HepG2 (cell line): ENCODE measurements around the gene CHCHD1. TPM values are rescaled to one million over a fixed set of nuclear protein-coding genes. Genes with fewer than 3 reads are reported as not detected.

Experiments
- GABPA ChIP-seq, 2 experiments: IDR thresholded peaks; 2 replicates each; pipeline ENCODE4 v1.6.1; 2011 to 2016; ENCODE audit warnings: low read depth in 2 of 2, low read length in 1 of 2, missing biosample characterization in 1 of 2, missing genetic modification characterization in 1 of 2
- HCFC1 ChIP-seq: fragments of 150-350 bp; IDR thresholded peaks from 2 replicates; pipeline ENCODE4 v1.6.1; 2014; ENCODE audit warnings: low read depth, low read length
- HNRNPLL ChIP-seq: fragments of 200-400 bp; formaldehyde crosslinking; IDR thresholded peaks from 2 replicates; pipeline ENCODE4 v1.6.1; 2017; ENCODE audit warnings: mild to moderate bottlenecking, low read depth, low read length; ENCODE audit not compliant: poor library complexity, severe bottlenecking
- KDM4B ChIP-seq: sonication (generic); formaldehyde crosslinking; IDR thresholded peaks from 2 replicates; pipeline ENCODE4 v1.4.0; 2020; ENCODE audit warnings: missing genetic modification reagents
- KDM5A ChIP-seq: fragments of 200-600 bp; sonication (generic); IDR thresholded peaks from 2 replicates; pipeline ENCODE4 v1.7.0; 2018; ENCODE audit warnings: antibody characterized with exemption, mild to moderate bottlenecking, low read length, borderline replicate concordance
- NCOA1 ChIP-seq: sonication (generic); formaldehyde crosslinking; IDR thresholded peaks from 2 replicates; pipeline ENCODE4 v1.9.0; 2021; ENCODE audit warnings: missing genetic modification reagents
- PCBP1 ChIP-seq: fragments of 200-400 bp; formaldehyde crosslinking; IDR thresholded peaks from 2 replicates; pipeline ENCODE4 v1.6.1; 2017; ENCODE audit warnings: mild to moderate bottlenecking, low read depth, low read length, borderline replicate concordance
- POLR2AphosphoS5 ChIP-seq: IDR thresholded peaks from 2 replicates; pipeline ENCODE4 v1.6.1; 2012; ENCODE audit warnings: low read depth, low read length
- RXRA ChIP-seq: sonication (generic); formaldehyde crosslinking; IDR thresholded peaks from 2 replicates; pipeline ENCODE4 v1.5.1; 2020; ENCODE audit warnings: missing genetic modification reagents
- ZFX ChIP-seq: sonication (generic); formaldehyde crosslinking; IDR thresholded peaks from 2 replicates; pipeline ENCODE4 v1.4.0; 2020; ENCODE audit warnings: mild to moderate bottlenecking, low read depth, missing genetic modification reagents, moderate library complexity
- ZNF136 ChIP-seq: sonication (generic); formaldehyde crosslinking; IDR thresholded peaks from 2 replicates; pipeline ENCODE4 v1.8.1; 2022; ENCODE audit warnings: low read depth, mild to moderate bottlenecking, moderate library complexity, missing genetic modification reagents
- ZNF264 ChIP-seq: sonication (generic); formaldehyde crosslinking; IDR thresholded peaks from 2 replicates; pipeline ENCODE4 v1.4.0; 2020; ENCODE audit warnings: missing genetic modification reagents
- ZNF709 ChIP-seq: sonication (generic); formaldehyde crosslinking; IDR thresholded peaks from 2 replicates; pipeline ENCODE4 v1.5.0; 2020; ENCODE audit warnings: mild to moderate bottlenecking, missing genetic modification reagents
- ZNF850 ChIP-seq: sonication (generic); formaldehyde crosslinking; conservative IDR thresholded peaks from 2 replicates; pipeline ENCODE4 v1.9.0; 2021; ENCODE audit warnings: mild to moderate bottlenecking, missing genetic modification reagents
- polyA plus RNA-seq, 8 experiments: library from polyadenylated mRNA; depleted of rRNA in 3 of 8; stranded (reverse) in 7 of 8; unstranded in 1 of 8; fragments of >200 nt; fragmentation: Illumina TruSeq in 4 of 8; extraction: Trizol in 4 of 8; gene quantifications; 2 replicates each; pipeline versions ENCODE4 v1.2.1 to v1.2.3, GENCODE V29; 2011 to 2016; ENCODE audit warnings: low read depth in 4 of 8, missing spikeins in 1 of 8, mixed read lengths in 1 of 8; ENCODE audit not compliant: insufficient read depth in 1 of 8
- total RNA-seq, 5 experiments: library from RNA; depleted of rRNA; stranded (reverse); fragments of >200 nt; fragmentation: Illumina TruSeq; extraction: Trizol; gene quantifications; 2 replicates each; pipeline ENCODE4 v1.2.3, GENCODE V29; 2016; ENCODE audit warnings: low read depth in 1 of 5
- TF ChIP-seq, protein P1 (sequence below): sonication (generic); formaldehyde crosslinking; IDR thresholded peaks from 2 replicates; pipeline ENCODE4 v1.9.0; 2021; ENCODE audit warnings: mild to moderate bottlenecking, missing genetic modification reagents
- TF ChIP-seq, protein P2 (sequence below): sonication (generic); formaldehyde crosslinking; conservative IDR thresholded peaks from 2 replicates; pipeline ENCODE4 v1.4.0; 2020; ENCODE audit warnings: mild to moderate bottlenecking, missing genetic modification reagents, moderate library complexity
- TF ChIP-seq, protein P3 (sequence below): IDR thresholded peaks from 2 replicates; pipeline ENCODE4 v1.6.1; 2012; ENCODE audit warnings: inconsistent platforms
- TF ChIP-seq, protein P4 (sequence below): sonication (generic); formaldehyde crosslinking; IDR thresholded peaks from 2 replicates; pipeline ENCODE4 v1.4.0; 2020; ENCODE audit warnings: mild to moderate bottlenecking, missing genetic modification reagents

The CHCHD1 gene
- total and polyA plus RNA-seq, 2 of the 13 experiments (the other 11 are each of a cell fraction or from before 2014, with no cell fraction given), result 36.9 to 71.2 TPM

DNA sequence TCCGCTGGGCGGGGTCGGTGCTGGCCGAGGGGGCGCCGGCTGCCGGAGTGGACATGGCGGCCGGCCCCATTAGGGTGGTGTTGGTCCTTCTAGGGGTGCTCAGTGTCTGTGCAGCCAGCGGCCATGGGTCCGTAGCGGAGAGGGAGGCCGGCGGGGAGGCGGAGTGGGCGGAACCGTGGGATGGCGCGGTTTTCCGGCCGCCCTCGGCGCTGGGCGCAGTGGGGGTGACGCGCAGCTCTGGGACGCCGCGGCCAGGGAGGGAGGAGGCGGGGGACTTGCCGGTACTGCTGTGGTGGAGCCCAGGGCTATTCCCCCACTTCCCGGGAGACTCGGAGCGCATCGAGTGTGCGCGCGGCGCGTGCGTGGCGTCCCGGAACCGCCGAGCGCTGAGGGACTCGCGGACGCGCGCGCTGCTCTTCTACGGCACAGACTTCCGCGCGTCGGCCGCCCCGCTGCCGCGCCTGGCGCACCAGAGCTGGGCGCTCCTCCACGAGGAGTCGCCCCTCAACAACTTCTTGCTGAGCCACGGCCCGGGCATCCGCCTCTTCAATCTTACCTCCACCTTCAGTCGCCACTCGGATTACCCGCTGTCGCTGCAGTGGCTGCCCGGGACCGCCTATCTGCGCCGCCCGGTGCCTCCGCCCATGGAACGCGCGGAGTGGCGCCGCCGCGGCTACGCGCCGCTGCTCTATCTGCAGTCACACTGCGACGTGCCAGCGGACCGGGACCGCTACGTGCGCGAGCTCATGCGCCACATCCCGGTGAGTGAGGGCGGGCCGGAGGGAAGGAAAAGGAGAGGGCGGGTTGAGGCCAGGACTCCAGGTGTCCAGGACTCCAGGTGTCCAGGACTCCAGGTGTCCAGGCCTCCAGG, 9.3 kb upstream of the CHCHD1 start (continued):
- TF ChIP-seq ZNF264 (CRISPR knock-in tag) (no peak), RXRA (CRISPR knock-in tag) (no peak), HCFC1 (no peak), ZNF850 (CRISPR knock-in tag) (no peak), POLR2AphosphoS5 (peak; percentile 73), ZNF136 (CRISPR knock-in tag) (no peak), ZFX (CRISPR knock-in tag) (peak; percentile 68; the same call in 1 of the 2 replicates), KDM4B (CRISPR knock-in tag) (no peak), NCOA1 (CRISPR knock-in tag) (0 out of 2 replicates have a peak, but pooled peaks have one; percentile 63), KDM5A (0 out of 2 replicates have a peak, but pooled peaks have one; percentile 18), PCBP1 (no peak), ZNF709 (CRISPR knock-in tag) (0 out of 2 replicates have a peak, but pooled peaks have one; percentile 60), HNRNPLL (peak; percentile 94), GABPA (IDR thresholded peaks at IDR 0.05; ENCODE audit: low read depth, low read length) (no peak), GABPA (CRISPR knock-in tag; IDR thresholded peaks at IDR 0.05; ENCODE audit: low read depth) (peak; percentile 46; the same call in 1 of the 2 replicates)
- TF ChIP-seq, protein P1, sequence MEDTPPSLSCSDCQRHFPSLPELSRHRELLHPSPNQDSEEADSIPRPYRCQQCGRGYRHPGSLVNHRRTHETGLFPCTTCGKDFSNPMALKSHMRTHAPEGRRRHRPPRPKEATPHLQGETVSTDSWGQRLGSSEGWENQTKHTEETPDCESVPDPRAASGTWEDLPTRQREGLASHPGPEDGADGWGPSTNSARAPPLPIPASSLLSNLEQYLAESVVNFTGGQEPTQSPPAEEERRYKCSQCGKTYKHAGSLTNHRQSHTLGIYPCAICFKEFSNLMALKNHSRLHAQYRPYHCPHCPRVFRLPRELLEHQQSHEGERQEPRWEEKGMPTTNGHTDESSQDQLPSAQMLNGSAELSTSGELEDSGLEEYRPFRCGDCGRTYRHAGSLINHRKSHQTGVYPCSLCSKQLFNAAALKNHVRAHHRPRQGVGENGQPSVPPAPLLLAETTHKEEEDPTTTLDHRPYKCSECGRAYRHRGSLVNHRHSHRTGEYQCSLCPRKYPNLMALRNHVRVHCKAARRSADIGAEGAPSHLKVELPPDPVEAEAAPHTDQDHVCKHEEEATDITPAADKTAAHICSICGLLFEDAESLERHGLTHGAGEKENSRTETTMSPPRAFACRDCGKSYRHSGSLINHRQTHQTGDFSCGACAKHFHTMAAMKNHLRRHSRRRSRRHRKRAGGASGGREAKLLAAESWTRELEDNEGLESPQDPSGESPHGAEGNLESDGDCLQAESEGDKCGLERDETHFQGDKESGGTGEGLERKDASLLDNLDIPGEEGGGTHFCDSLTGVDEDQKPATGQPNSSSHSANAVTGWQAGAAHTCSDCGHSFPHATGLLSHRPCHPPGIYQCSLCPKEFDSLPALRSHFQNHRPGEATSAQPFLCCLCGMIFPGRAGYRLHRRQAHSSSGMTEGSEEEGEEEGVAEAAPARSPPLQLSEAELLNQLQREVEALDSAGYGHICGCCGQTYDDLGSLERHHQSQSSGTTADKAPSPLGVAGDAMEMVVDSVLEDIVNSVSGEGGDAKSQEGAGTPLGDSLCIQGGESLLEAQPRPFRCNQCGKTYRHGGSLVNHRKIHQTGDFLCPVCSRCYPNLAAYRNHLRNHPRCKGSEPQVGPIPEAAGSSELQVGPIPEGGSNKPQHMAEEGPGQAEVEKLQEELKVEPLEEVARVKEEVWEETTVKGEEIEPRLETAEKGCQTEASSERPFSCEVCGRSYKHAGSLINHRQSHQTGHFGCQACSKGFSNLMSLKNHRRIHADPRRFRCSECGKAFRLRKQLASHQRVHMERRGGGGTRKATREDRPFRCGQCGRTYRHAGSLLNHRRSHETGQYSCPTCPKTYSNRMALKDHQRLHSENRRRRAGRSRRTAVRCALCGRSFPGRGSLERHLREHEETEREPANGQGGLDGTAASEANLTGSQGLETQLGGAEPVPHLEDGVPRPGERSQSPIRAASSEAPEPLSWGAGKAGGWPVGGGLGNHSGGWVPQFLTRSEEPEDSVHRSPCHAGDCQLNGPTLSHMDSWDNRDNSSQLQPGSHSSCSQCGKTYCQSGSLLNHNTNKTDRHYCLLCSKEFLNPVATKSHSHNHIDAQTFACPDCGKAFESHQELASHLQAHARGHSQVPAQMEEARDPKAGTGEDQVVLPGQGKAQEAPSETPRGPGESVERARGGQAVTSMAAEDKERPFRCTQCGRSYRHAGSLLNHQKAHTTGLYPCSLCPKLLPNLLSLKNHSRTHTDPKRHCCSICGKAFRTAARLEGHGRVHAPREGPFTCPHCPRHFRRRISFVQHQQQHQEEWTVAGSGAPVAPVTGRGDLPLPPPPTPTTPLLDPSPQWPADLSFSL (CRISPR knock-in tag), result no peak
- TF ChIP-seq, protein P2, sequence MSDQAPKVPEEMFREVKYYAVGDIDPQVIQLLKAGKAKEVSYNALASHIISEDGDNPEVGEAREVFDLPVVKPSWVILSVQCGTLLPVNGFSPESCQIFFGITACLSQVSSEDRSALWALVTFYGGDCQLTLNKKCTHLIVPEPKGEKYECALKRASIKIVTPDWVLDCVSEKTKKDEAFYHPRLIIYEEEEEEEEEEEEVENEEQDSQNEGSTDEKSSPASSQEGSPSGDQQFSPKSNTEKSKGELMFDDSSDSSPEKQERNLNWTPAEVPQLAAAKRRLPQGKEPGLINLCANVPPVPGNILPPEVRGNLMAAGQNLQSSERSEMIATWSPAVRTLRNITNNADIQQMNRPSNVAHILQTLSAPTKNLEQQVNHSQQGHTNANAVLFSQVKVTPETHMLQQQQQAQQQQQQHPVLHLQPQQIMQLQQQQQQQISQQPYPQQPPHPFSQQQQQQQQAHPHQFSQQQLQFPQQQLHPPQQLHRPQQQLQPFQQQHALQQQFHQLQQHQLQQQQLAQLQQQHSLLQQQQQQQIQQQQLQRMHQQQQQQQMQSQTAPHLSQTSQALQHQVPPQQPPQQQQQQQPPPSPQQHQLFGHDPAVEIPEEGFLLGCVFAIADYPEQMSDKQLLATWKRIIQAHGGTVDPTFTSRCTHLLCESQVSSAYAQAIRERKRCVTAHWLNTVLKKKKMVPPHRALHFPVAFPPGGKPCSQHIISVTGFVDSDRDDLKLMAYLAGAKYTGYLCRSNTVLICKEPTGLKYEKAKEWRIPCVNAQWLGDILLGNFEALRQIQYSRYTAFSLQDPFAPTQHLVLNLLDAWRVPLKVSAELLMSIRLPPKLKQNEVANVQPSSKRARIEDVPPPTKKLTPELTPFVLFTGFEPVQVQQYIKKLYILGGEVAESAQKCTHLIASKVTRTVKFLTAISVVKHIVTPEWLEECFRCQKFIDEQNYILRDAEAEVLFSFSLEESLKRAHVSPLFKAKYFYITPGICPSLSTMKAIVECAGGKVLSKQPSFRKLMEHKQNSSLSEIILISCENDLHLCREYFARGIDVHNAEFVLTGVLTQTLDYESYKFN (CRISPR knock-in tag), result peak; percentile 11; the same call in 1 of the 2 replicates
- TF ChIP-seq, protein P3, sequence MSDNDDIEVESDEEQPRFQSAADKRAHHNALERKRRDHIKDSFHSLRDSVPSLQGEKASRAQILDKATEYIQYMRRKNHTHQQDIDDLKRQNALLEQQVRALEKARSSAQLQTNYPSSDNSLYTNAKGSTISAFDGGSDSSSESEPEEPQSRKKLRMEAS, result peak; percentile 70
- TF ChIP-seq, protein P4, sequence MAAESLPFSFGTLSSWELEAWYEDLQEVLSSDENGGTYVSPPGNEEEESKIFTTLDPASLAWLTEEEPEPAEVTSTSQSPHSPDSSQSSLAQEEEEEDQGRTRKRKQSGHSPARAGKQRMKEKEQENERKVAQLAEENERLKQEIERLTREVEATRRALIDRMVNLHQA (CRISPR knock-in tag), result no peak
